Brain microvascular endothelial cell (primary cell): ENCODE data around the gene TIMM10B.

Experiments used
- DNase-seq: peaks from one replicate; pipeline ENCODE4 v3.0.0-alpha.2; 2020
- H3K27ac ChIP-seq: fragments of 250-450 bp; sonication (Bioruptor Pico); 2 replicates; pipeline ENCODE4 v1.5.1; 2020; ENCODE audit warnings: mild to moderate bottlenecking, moderate library complexity
- H3K27me3 ChIP-seq: fragments of 250-450 bp; sonication (Bioruptor Pico); replicated peaks from 2 replicates; pipeline ENCODE4 v1.5.1; 2020; ENCODE audit warnings: mild to moderate bottlenecking
- H3K36me3 ChIP-seq: fragments of 250-450 bp; sonication (Bioruptor Pico); replicated peaks from 2 replicates; pipeline ENCODE4 v1.5.1; 2020; ENCODE audit warnings: mild to moderate bottlenecking
- H3K4me3 ChIP-seq: 2 replicates; pipeline ENCODE4 v1.5.1; 2011; ENCODE audit warnings: low read depth, mild to moderate bottlenecking, control low read depth, low read length, moderate library complexity
- CTCF ChIP-seq: IDR thresholded peaks from 2 replicates; pipeline ENCODE4 v1.5.1; 2011; ENCODE audit warnings: low read depth, mild to moderate bottlenecking, moderate library complexity, low read length, control low read depth, inconsistent platforms; ENCODE audit errors: missing control alignments
- in situ Hi-C: cut with HindIII; loops from 2 replicates; pipeline ENCODE4 v1.10.0; 2017; ENCODE audit warnings: low sequenced_read_pairs, low pct_ligation_motif_present

TIMM10B gene

GRCh38 chr11:6523253-6523652, 42.0 kb downstream of the TIMM10B start:
- TF ChIP-seq CTCF = no peak
- peak; percentile 40 for DNase-seq
- in situ Hi-C loops = no loop called here
- Histone ChIP-seq H3K4me3 (no peak overlapping the region), H3K36me3 (peaks cover 2% of the 10 kb centered on the region), H3K27me3 (no peaks in the 10 kb centered on the region), H3K27ac (no peak overlapping the region)

- no peaks in the 10 kb centered on the region for H3K27me3 ChIP-seq
- in situ Hi-C loops = no loop called here
- no peak for DNase-seq
- no peak overlapping the region for H3K27ac ChIP-seq
- no peaks in the 10 kb centered on the region for H3K36me3 ChIP-seq
- no peak overlapping the region for H3K4me3 ChIP-seq
- no peak for TF ChIP-seq CTCF
These were observed 45.3 kb downstream of the TIMM10B start for GRCh38 chr11:6526411-6527135.

- in situ Hi-C loops = no loop called here
- H3K27ac ChIP-seq = no peak overlapping the region
- H3K4me3 ChIP-seq = no peak overlapping the region
- no peak for TF ChIP-seq CTCF
- DNase-seq = no peak
- H3K27me3 ChIP-seq = no peaks in the 10 kb centered on the region
- no peaks in the 10 kb centered on the region for H3K36me3 ChIP-seq
These were observed 48.0 kb downstream of the TIMM10B start for GRCh38 chr11:6529266-6529665.

- no peak for TF ChIP-seq CTCF
- no peaks in the 10 kb centered on the region for H3K36me3 ChIP-seq
- no peak overlapping the region for H3K27ac ChIP-seq
- H3K4me3 ChIP-seq = no peak overlapping the region
- no peaks in the 10 kb centered on the region for H3K27me3 ChIP-seq
- DNase-seq = no peak
- in situ Hi-C loops = no loop called here
These were observed 49.5 kb downstream of the TIMM10B start for GRCh38 chr11:6530848-6531247.

- in situ Hi-C loops = no loop called here
- Histone ChIP-seq H3K4me3 (no peak overlapping the region), H3K27me3 (no peaks in the 10 kb centered on the region), H3K27ac (no peak overlapping the region), H3K36me3 (no peaks in the 10 kb centered on the region)
- peak; percentile 80 for TF ChIP-seq CTCF
- DNase-seq = peak; percentile 41
These were observed 50.0 kb downstream of the TIMM10B start for GRCh38 chr11:6531267-6531752.
